Motor neuron (in vitro differentiated cells): ENCODE measurements around the gene STIM1. TPM values are rescaled to one million over a fixed set of nuclear protein-coding genes. Genes with fewer than 3 reads are reported as not detected.

Experiments used
- ATAC-seq, 8 experiments: fragments of 200-7000 bp; cut with Tn5 transposase; replicated peaks in 6 of 8; 2 replicates each; pipeline ENCODE4 v1.8.0; 2021; ENCODE audit warnings: mild to moderate bottlenecking in 8 of 8, moderate library complexity in 8 of 8
- H3K27ac ChIP-seq, 2 donors: fragments of 250-450 bp; sonication (Bioruptor Pico); 2 replicates each; pipeline ENCODE4 v1.9.0; 2021; ENCODE audit warnings: antibody characterized with exemption in 2 of 2, mild to moderate bottlenecking in 2 of 2, moderate library complexity in 1 of 2
- H3K4me1 ChIP-seq, 2 donors: fragments of 250-450 bp; sonication (Bioruptor Pico); replicated peaks in 1 of 2; 2 replicates each; pipeline ENCODE4 v1.6.1; 2021; ENCODE audit warnings: antibody characterized with exemption in 2 of 2, mild to moderate bottlenecking in 2 of 2, moderate library complexity in 1 of 2
- H3K4me3 ChIP-seq, 5 donors: fragments of 250-450 bp; sonication (Bioruptor Pico); 2 replicates each; pipeline ENCODE4 v1.9.0; 2021; ENCODE audit warnings: antibody characterized with exemption in 5 of 5, mild to moderate bottlenecking in 5 of 5, moderate library complexity in 4 of 5
- WGBS, 10 experiments: fragments of 450-650 bp; shearing (Covaris generic); methylation state at CpG; one replicate each; pipeline ENCODE4 v1.0.0; 2022; 5-methylcytosine and 5-hydroxymethylcytosine counted together
- in situ Hi-C, 9 experiments: fragments of 400-800 bp; cut with MboI; loops; one replicate each; pipeline ENCODE4 v1.15.0; 2021; ENCODE audit warnings: low sequenced_read_pairs in 9 of 9, low pct_unique_long_range_greater_than_20kb in 2 of 9; ENCODE audit not compliant: unreplicated experiment in 9 of 9
- total RNA-seq, 8 experiments: library from RNA; unstranded; fragments of 300-600 nt; gene quantifications; 2 replicates each; pipeline versions ENCODE4 v1.2.3 to v1.2.4, GENCODE V29; 2022

The STIM1 gene
- total RNA-seq, 8 experiments from 2014 or later: 6.2 to 47.3 (median 10.2) TPM

DNA sequence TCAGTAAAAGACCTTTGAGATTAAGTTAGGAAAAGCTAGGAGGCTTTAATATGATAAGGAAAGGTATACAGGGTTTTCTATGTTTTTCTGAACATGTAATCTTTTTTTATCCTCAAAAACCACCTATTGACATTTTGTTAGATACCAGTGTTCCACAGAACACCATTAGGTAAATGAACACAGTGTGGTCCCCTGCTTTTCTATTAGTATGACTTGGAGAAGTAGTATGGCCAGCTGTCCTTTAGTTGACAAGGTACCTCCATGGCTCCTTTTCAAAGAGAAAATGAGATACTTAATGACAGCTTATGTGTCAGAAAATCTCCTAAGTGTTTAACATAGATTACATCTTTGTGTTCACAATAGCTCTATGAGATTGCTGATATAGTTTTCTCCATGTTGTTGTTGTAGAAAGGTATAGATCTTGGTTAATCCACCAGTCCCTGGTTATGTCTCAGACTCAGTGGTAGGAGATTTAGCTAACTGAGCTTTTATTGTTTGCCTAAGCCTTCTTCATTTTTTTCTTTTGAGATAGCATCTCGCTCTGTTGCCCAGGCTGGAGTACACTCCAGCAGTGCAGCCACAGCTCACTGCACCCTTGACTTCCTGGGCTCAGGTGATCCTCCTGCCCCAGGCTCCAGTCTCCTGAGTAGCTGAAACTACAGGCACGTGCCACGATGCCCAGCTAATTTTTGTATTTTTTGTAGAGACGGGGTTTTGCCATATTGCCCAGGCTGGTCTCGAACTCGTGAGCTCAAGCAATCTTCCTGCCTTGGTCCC lies 46.0 kb downstream of the STIM1 start:
- H3K4me3 ChIP-seq: no peak overlapping the region
- in situ Hi-C loops: no loop called here
- WGBS, 10 experiments: 80 to 100% (median 94%) methylated on average over 1 to 6 of the region's 6 CpGs; no CpG with 5 or more reads in 1 of the 10 experiments
- ATAC-seq: no peak
- H3K27ac ChIP-seq: no peak overlapping the region
- peaks cover 2 to 11% of the 10 kb centered on the region in 2 donors for H3K4me1 ChIP-seq

- in situ Hi-C loops: no loop called here
- 80 to 100% (median 89%) methylated on average over 1 to 5 of the region's 7 CpGs; no CpG with 5 or more reads in 3 of the 10 experiments for whole genome bisulfite sequencing, 10 experiments
- H3K4me1 ChIP-seq: peaks cover 2 to 11% of the 10 kb centered on the region in 2 donors
Observed at GRCh38 chr11:3902441-3902840, 47.0 kb downstream of the STIM1 start.

GRCh38 chr11:3903207-3903896 lies 47.9 kb downstream of the STIM1 start:
- WGBS, 10 experiments: 71 to 100% (median 93%) methylated on average over 1 of the region's 1 CpG; no CpG with 5 or more reads in 4 of the 10 experiments
- Histone ChIP-seq H3K4me3 (no peak overlapping the region), H3K27ac (no peak overlapping the region), H3K4me1 (peaks cover 2 to 11% of the 10 kb centered on the region in 2 donors)
- in situ Hi-C loops: no loop called here
- ATAC-seq: no peak

More at GRCh38 chr11:3902441-3902840, 47.0 kb downstream of the STIM1 start:
- ATAC-seq: no peak
- no peak overlapping the region for H3K4me3 ChIP-seq
- H3K27ac ChIP-seq: no peak overlapping the region

GRCh38 chr11:3904228-3904627 lies 48.8 kb downstream of the STIM1 start:
- Histone ChIP-seq H3K4me1 (peaks cover 2 to 11% of the 10 kb centered on the region in 2 donors), H3K4me3 (no peak overlapping the region), H3K27ac (no peak overlapping the region)
- ATAC-seq: peak in 3 of 8 experiments; percentile 31 to 74 (median 59)
- WGBS, 10 experiments: 27 to 92% (median 80%) methylated on average over 1 to 4 of the region's 5 CpGs; no CpG with 5 or more reads in 3 of the 10 experiments
- in situ Hi-C loops: no loop called here

- Histone ChIP-seq H3K4me1 (peaks cover 2 to 11% of the 10 kb centered on the region in 2 donors), H3K4me3 (no peak overlapping the region), H3K27ac (no peak overlapping the region)
- peak; percentile 18 to 81 (median 50) for ATAC-seq
- WGBS, 10 experiments: 14 to 100% (median 80%) methylated on average over 1 to 3 of the region's 3 CpGs; no CpG with 5 or more reads in 3 of the 10 experiments
- in situ Hi-C loops: no loop called here
Observed at GRCh38 chr11:3905080-3905953, 49.9 kb downstream of the STIM1 start.

DNA sequence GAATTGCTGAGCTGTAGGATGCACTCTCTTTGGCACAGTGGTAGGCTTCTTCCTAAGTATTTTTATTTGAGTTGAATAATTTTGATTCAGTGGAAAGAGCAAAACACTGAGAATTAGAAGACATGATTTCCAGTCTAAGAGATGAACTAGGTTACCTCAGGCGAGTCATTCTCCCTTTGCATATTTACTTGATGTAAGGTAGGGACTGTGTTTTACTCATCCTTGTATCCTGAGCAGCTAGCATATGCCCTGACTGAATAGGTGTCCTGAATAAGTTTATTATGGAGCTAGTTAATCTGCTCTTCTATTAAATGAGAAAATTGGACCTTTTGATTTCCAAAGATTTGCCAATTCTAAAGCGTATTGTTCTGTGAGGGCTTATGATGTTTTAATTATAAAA lies 50.7 kb downstream of the STIM1 start:
- WGBS, 10 experiments: 85 to 100% (median 100%) methylated on average over 1 to 2 of the region's 2 CpGs; no CpG with 5 or more reads in 2 of the 10 experiments
- no peak overlapping the region for H3K4me3 ChIP-seq
- in situ Hi-C loops: no loop called here
- ATAC-seq: no peak
- no peak overlapping the region for H3K27ac ChIP-seq
- H3K4me1 ChIP-seq: peaks cover 2 to 11% of the 10 kb centered on the region in 2 donors

GRCh38 chr11:3907590-3907989 lies 52.1 kb downstream of the STIM1 start:
- 61 to 100% (median 93%) methylated on average over 1 to 2 of the region's 2 CpGs; no CpG with 5 or more reads in 1 of the 10 experiments for WGBS, 10 experiments
- no peak for ATAC-seq
- H3K27ac ChIP-seq: no peak overlapping the region
- in situ Hi-C loops: no loop called here
- no peak overlapping the region for H3K4me3 ChIP-seq
- H3K4me1 ChIP-seq: peaks cover 2 to 11% of the 10 kb centered on the region in 2 donors

DNA sequence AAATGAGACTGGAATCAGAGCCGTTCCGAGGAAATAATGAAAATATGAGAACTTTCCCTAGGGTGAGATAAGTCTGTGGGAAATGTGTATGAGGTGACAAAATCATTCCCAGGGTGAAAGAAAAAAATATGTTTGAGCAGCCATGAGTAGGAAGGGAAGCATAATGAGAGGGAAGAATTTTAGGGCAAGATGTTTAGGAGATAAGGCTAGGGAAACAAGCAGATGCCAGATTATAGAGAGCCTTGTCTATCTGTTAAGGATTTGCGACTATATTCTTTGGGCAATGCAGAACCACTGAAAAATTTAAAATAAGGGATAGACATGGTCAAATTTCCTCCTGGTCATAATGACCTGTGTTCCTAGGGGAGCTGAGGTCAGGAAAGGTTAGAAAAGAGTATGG lies 54.4 kb downstream of the STIM1 start:
- in situ Hi-C loops: no loop called here
- Histone ChIP-seq H3K4me3 (no peak overlapping the region), H3K4me1 (peaks cover 2 to 8% of the 10 kb centered on the region in 2 donors), H3K27ac (no peak overlapping the region)
- WGBS, 10 experiments: 22 to 84% (median 67%) methylated on average over 2 to 3 of the region's 3 CpGs; no CpG with 5 or more reads in 1 of the 10 experiments
- no peak for ATAC-seq

- Histone ChIP-seq H3K4me1 (no peaks in the 10 kb centered on the region), H3K27ac (no peak overlapping the region), H3K4me3 (no peak overlapping the region)
- in situ Hi-C loops: no loop called here
- no peak for ATAC-seq
- 100% methylated on average over 1 to 3 of the region's 3 CpGs; no CpG with 5 or more reads in 6 of the 10 experiments for WGBS, 10 experiments
Observed at GRCh38 chr11:3911908-3912505, 56.5 kb downstream of the STIM1 start.

GRCh38 chr11:3913921-3914320 lies 58.5 kb downstream of the STIM1 start:
- ATAC-seq: no peak
- Histone ChIP-seq H3K27ac (no peak overlapping the region), H3K4me3 (no peak overlapping the region), H3K4me1 (no peaks in the 10 kb centered on the region)
- in situ Hi-C loops: no loop called here
- WGBS, 10 experiments: 29 to 100% (median 92%) methylated on average over 1 to 5 of the region's 5 CpGs

DNA sequence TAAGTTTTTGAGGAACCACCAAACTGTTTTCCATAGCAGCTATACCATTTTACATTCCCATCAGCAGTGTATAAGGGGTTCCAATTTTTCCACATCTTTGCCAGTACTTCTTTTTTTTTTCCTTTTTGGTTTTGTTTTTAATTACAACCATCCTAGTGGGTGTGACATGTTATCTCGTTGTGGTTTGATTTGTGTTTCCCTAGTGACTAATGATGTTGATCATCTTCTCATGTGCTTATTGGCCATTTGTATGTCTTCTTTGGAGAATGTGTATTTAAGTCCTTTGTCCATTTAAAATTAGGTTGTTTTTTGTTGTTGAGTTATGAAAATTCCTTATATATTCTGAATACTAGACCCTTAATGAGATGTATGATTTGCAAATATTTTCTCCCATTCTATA lies 59.3 kb downstream of the STIM1 start:
- Histone ChIP-seq H3K4me1 (no peaks in the 10 kb centered on the region), H3K27ac (no peak overlapping the region), H3K4me3 (no peak overlapping the region)
- peak in 3 of 8 experiments; percentile 66 to 88 (median 83) for ATAC-seq
- 0 to 100% (median 60%) methylated on average over 1 of the region's 1 CpG; no CpG with 5 or more reads in 1 of the 10 experiments for WGBS, 10 experiments
- in situ Hi-C loops: no loop called here

GRCh38 chr11:3916962-3917361 lies 61.5 kb downstream of the STIM1 start:
- H3K4me3 ChIP-seq: no peak overlapping the region
- peak in 1 of 8 experiments; percentile 31 for ATAC-seq
- in situ Hi-C loops: no loop called here
- WGBS, 10 experiments: 30 to 100% (median 84%) methylated on average over 1 to 3 of the region's 3 CpGs; no CpG with 5 or more reads in 6 of the 10 experiments
- no peak overlapping the region for H3K27ac ChIP-seq
- H3K4me1 ChIP-seq: no peaks in the 10 kb centered on the region
